Neural cell (in vitro differentiated cells): Measurements from ENCODE around the gene CFAP97D1.
"Not testable (repeated sequence)": the region's sequence is repeated elsewhere in the genome, so short reads cannot be mapped to it uniquely, and the experiment has no call there.

Source experiments
- CTCF ChIP-seq: fragments of 450-650 bp; IDR thresholded peaks from 2 replicates; pipeline ENCODE4 v1.5.1; 2014; ENCODE audit warnings: antibody characterized with exemption, mild to moderate bottlenecking, moderate library complexity; ENCODE audit not compliant: poor library complexity, severe bottlenecking
- EP300 ChIP-seq: fragments of 450-650 bp; conservative IDR thresholded peaks from 2 replicates; pipeline ENCODE4 v1.6.1; 2014; ENCODE audit warnings: antibody characterized with exemption, mild to moderate bottlenecking, moderate library complexity; ENCODE audit not compliant: poor library complexity, severe bottlenecking
- EZH2 ChIP-seq: fragments of 200-600, 300-800 bp; shearing (Covaris generic), sonication (generic); IDR thresholded peaks from 2 replicates; pipeline ENCODE4 v1.6.1; 2014; ENCODE audit warnings: antibody characterized with exemption, low read length, borderline replicate concordance, mild to moderate bottlenecking; ENCODE audit not compliant: insufficient read depth, poor library complexity, severe bottlenecking
- POLR2AphosphoS5 ChIP-seq: IDR thresholded peaks from 2 replicates; pipeline ENCODE4 v1.6.1; 2012
- RAD21 ChIP-seq: fragments of 450-650 bp; conservative IDR thresholded peaks from 2 replicates; pipeline ENCODE4 v1.6.1; 2014; ENCODE audit warnings: antibody characterized with exemption, mild to moderate bottlenecking, moderate library complexity
- SMC3 ChIP-seq: fragments of 450-650 bp; conservative IDR thresholded peaks from 2 replicates; pipeline ENCODE4 v1.6.1; 2014; ENCODE audit warnings: antibody characterized with exemption, mild to moderate bottlenecking, moderate library complexity; ENCODE audit not compliant: poor library complexity
- TAF1 ChIP-seq: IDR thresholded peaks from 2 replicates; pipeline ENCODE4 v1.6.1; 2012; ENCODE audit warnings: low read depth
- TF ChIP-seq, protein P1 (sequence below): IDR thresholded peaks from 2 replicates; pipeline ENCODE4 v1.6.1; 2012; ENCODE audit warnings: borderline replicate concordance

- not testable (repeated sequence) for TF ChIP-seq RAD21, SMC3, POLR2AphosphoS5, CTCF, EZH2, EP300, TAF1
- TF ChIP-seq, protein P1, sequence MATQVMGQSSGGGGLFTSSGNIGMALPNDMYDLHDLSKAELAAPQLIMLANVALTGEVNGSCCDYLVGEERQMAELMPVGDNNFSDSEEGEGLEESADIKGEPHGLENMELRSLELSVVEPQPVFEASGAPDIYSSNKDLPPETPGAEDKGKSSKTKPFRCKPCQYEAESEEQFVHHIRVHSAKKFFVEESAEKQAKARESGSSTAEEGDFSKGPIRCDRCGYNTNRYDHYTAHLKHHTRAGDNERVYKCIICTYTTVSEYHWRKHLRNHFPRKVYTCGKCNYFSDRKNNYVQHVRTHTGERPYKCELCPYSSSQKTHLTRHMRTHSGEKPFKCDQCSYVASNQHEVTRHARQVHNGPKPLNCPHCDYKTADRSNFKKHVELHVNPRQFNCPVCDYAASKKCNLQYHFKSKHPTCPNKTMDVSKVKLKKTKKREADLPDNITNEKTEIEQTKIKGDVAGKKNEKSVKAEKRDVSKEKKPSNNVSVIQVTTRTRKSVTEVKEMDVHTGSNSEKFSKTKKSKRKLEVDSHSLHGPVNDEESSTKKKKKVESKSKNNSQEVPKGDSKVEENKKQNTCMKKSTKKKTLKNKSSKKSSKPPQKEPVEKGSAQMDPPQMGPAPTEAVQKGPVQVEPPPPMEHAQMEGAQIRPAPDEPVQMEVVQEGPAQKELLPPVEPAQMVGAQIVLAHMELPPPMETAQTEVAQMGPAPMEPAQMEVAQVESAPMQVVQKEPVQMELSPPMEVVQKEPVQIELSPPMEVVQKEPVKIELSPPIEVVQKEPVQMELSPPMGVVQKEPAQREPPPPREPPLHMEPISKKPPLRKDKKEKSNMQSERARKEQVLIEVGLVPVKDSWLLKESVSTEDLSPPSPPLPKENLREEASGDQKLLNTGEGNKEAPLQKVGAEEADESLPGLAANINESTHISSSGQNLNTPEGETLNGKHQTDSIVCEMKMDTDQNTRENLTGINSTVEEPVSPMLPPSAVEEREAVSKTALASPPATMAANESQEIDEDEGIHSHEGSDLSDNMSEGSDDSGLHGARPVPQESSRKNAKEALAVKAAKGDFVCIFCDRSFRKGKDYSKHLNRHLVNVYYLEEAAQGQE: not testable (repeated sequence)
These were observed 17.8 kb downstream of the CFAP97D1 start for GRCh38 chr17:43798024-43798423.
